ENCODE data around the gene CD34. TPM values are rescaled to one million over a fixed set of nuclear protein-coding genes. Genes with fewer than 3 reads are reported as not detected.

Gene CD34
- total RNA-seq, 2 donors from 2014 or later, result 0.20 TPM; not detected in 1

DNA sequence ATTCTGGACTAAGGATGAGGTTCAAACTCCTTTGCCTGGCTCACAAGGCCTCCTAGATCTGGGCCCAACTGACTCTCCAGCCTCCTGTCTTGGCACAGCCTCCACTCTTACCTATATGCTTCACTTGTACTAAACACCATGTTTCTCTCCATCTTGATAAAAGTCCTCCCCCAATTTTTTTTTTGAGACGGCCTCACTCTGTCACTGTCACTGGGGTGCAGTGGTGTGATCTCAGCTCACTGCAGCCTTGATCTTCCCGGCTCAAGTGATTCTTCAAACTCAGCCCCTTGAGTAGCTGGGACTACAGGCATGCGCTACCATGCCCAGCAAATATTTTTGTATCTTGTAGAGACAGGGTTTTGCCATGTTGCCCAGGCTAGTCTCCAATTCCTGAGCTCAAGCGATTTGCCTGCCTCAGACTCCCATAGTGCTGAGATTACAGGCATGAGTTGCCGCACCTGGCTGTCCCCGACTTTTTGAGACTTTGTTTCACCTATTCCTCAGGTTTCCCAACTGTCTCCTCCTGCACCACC lies 39.7 kb downstream of the CD34 start:
- DNase-seq (no peak), ATAC-seq (no peak)
- Mint-ChIP-seq H3K36me3 (ENCODE audit: low read depth) (peaks cover 5% of the 10 kb centered on the region), H3K4me1 (peaks cover 70% of the 10 kb centered on the region), H3K27ac (peak overlapping the region; percentile 93), H3K27me3 (no peaks in the 10 kb centered on the region), H3K4me3 (peak overlapping the region; percentile 63)
- H3K9me3 ChIP-seq (ENCODE audit: control insufficient read depth, low read length, poor library complexity, severe bottlenecking), result no peaks in the 10 kb centered on the region

DNA sequence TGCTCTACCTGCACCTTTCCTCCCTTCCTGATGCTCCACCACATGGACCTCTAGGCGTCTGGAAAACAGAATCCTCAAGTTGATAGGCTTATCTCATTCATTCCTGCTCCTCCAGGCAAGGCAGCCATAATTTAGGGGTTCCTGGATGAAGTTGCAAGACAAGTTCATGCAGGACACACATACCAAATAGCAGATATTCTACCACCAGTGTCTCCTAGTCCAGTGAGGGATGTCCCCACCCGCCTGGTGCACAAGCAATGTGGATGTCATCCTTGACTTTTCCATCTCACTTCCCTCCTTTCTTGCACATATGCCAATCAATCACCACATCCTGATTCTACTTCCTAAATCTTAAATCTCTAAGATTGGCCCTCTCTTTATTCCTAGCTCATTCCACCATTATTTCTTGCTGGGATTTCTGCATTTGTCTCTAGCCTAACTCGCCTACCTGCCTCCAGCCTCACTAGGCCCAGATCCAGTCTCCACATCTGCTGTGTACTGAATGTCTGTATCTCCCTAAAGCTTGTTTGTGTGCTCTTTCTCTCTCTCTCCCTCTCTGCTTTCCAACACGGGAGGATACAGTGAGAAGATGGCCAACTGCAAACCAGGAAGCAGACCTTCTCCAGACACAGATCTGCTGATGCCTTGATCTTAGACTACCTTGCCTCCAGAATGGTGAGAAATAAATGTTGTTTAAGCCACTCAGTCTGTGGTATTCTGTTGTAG lies 40.5 kb downstream of the CD34 start:
- Mint-ChIP-seq H3K4me1 (peaks cover 73% of the 10 kb centered on the region), H3K4me3 (peak overlapping the region; percentile 89), H3K27me3 (no peaks in the 10 kb centered on the region), H3K27ac (peak overlapping the region; percentile 93), H3K36me3 (ENCODE audit: low read depth) (peaks cover 8% of the 10 kb centered on the region)
- no peak for ATAC-seq
- no peak for DNase-seq
- H3K9me3 ChIP-seq (ENCODE audit: control insufficient read depth, low read length, poor library complexity, severe bottlenecking), result no peaks in the 10 kb centered on the region

DNA sequence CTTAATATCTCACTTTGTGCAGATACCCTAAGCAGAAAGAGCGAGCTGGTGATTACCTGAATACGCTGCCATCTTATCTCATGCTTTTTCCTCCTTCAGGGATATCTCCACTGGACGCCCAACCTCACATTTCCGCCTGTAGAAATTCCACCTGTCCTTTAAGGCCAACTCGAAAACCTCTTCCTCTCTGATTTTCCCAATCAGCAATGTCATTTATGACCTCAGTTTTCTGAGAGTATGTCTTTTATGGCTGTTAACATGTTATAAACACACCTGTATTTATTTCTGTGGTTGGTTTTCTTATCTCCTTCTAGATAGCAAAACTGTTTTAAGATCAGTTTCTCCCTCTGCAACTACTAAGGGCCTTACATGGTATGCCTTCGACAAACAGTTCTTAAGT lies 41.1 kb downstream of the CD34 start:
- no peak for DNase-seq
- peak overlapping the region; percentile 89 for H3K4me3 Mint-ChIP-seq

DNA sequence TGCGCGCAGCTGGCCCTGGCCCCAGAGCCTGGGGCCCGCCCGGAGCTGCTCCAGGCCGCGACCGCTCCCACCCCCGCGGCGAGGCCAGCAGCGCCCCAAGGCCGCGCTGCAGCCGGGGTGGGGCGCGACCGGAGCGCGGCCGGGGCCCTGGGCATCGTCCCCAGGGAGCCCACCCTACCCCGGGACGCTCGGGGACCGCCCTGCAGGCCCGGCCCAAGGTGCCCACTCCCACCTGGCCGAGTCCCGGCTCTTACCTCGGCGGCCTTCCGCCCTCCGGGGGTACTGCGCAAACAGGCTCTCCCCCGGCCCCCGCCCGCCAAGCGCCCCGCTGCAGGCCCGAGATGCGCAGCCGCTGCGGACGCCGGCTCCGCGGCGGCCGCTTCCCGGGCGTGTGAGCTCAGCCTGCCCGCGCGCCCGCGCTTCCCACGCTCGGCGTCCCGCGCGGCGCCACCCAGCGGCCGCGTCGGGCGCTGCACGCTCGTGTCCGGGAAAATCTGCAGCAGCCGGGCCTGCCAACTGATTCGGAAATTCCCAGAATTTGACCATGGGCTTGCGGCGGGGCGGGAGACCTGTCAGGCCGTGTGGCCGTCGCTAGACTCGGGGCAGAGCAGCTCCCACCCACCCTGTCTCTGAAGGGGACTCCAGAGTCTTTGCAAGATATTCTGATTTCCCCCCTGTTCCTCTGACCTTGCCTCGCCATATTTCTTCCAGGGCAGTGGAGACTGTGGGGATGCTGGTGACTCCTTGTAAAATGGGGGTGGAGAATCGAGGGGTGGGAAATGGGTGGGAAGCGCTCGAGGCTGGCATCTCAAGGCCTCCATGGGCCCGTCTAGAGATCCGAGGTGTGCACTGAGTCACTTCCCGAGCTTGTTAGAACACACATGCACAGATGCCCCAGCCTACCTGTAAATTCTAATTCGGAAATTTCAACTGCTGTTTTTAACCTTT lies 41.9 kb downstream of the CD34 start:
- H3K9me3 ChIP-seq (ENCODE audit: control insufficient read depth, low read length, poor library complexity, severe bottlenecking), result no peaks in the 10 kb centered on the region
- no peaks in the 10 kb centered on the region for H3K27me3 Mint-ChIP-seq
- peaks cover 75% of the 10 kb centered on the region for H3K4me1 Mint-ChIP-seq
- H3K27ac Mint-ChIP-seq, result peak overlapping the region; percentile 93
- H3K36me3 Mint-ChIP-seq (ENCODE audit: low read depth), result peaks cover 8% of the 10 kb centered on the region
- H3K4me3 Mint-ChIP-seq, result peak overlapping the region; percentile 94
- DNase-seq (peak; percentile 70 to 75 (median 71)), ATAC-seq (peak; percentile 69)

More for the DNA sequence above, 41.1 kb downstream of the CD34 start:
- Mint-ChIP-seq H3K36me3 (ENCODE audit: low read depth) (peaks cover 8% of the 10 kb centered on the region), H3K27me3 (no peaks in the 10 kb centered on the region), H3K27ac (peak overlapping the region; percentile 93), H3K4me1 (peaks cover 75% of the 10 kb centered on the region)
- no peak for ATAC-seq
- no peaks in the 10 kb centered on the region for H3K9me3 ChIP-seq (ENCODE audit: control insufficient read depth, low read length, poor library complexity, severe bottlenecking)

- H3K36me3 Mint-ChIP-seq (ENCODE audit: low read depth), result peaks cover 8% of the 10 kb centered on the region
- peak overlapping the region; percentile 94 for H3K4me3 Mint-ChIP-seq
Measured at GRCh38 chr1:207868251-207868773, 42.6 kb downstream of the CD34 start.

GRCh38 chr1:207867136-207868109 lies 43.5 kb downstream of the CD34 start:
- H3K4me3 Mint-ChIP-seq, result peak overlapping the region; percentile 94
- no peaks in the 10 kb centered on the region for H3K27me3 Mint-ChIP-seq
- no peak overlapping the region for H3K27ac Mint-ChIP-seq
- ATAC-seq, result peak; percentile 35
- H3K4me1 Mint-ChIP-seq, result peaks cover 73% of the 10 kb centered on the region
- H3K9me3 ChIP-seq (ENCODE audit: control insufficient read depth, low read length, poor library complexity, severe bottlenecking), result no peaks in the 10 kb centered on the region
- H3K36me3 Mint-ChIP-seq (ENCODE audit: low read depth), result peaks cover 13% of the 10 kb centered on the region
- peak in 1 of 3 donors; percentile 18 for DNase-seq

More at GRCh38 chr1:207868251-207868773, 42.6 kb downstream of the CD34 start:
- Mint-ChIP-seq H3K4me1 (peaks cover 73% of the 10 kb centered on the region), H3K27me3 (no peaks in the 10 kb centered on the region), H3K27ac (no peak overlapping the region)
- no peaks in the 10 kb centered on the region for H3K9me3 ChIP-seq (ENCODE audit: control insufficient read depth, low read length, poor library complexity, severe bottlenecking)
- DNase-seq, result peak in 1 of 3 donors; percentile 18
- no peak for ATAC-seq

GRCh38 chr1:207866471-207867135 lies 44.3 kb downstream of the CD34 start:
- H3K9me3 ChIP-seq (ENCODE audit: control insufficient read depth, low read length, poor library complexity, severe bottlenecking), result no peaks in the 10 kb centered on the region
- peak overlapping the region; percentile 94 for H3K4me3 Mint-ChIP-seq
- no peak overlapping the region for H3K27ac Mint-ChIP-seq
- peaks cover 77% of the 10 kb centered on the region for H3K4me1 Mint-ChIP-seq
- DNase-seq, result no peak
- peak; percentile 14 for ATAC-seq
- no peaks in the 10 kb centered on the region for H3K27me3 Mint-ChIP-seq
- H3K36me3 Mint-ChIP-seq (ENCODE audit: low read depth), result peaks cover 16% of the 10 kb centered on the region

- Mint-ChIP-seq H3K4me1 (peaks cover 59% of the 10 kb centered on the region), H3K27me3 (no peaks in the 10 kb centered on the region), H3K27ac (no peak overlapping the region), H3K36me3 (ENCODE audit: low read depth) (peaks cover 16% of the 10 kb centered on the region), H3K4me3 (peak overlapping the region; percentile 79)
- H3K9me3 ChIP-seq (ENCODE audit: control insufficient read depth, low read length, poor library complexity, severe bottlenecking), result no peaks in the 10 kb centered on the region
- DNase-seq, result peak in 1 of 3 donors; percentile 22
- ATAC-seq, result peak; percentile 68
Measured at GRCh38 chr1:207863893-207864535, 46.9 kb downstream of the CD34 start.

- H3K4me1 Mint-ChIP-seq, result peaks cover 55% of the 10 kb centered on the region
- DNase-seq (no peak), ATAC-seq (no peak)
- H3K27ac Mint-ChIP-seq, result no peak overlapping the region
- no peaks in the 10 kb centered on the region for H3K27me3 Mint-ChIP-seq
- no peaks in the 10 kb centered on the region for H3K9me3 ChIP-seq (ENCODE audit: control insufficient read depth, low read length, poor library complexity, severe bottlenecking)
- H3K4me3 Mint-ChIP-seq, result peak overlapping the region; percentile 73
- H3K36me3 Mint-ChIP-seq (ENCODE audit: low read depth), result peaks cover 16% of the 10 kb centered on the region
Measured at GRCh38 chr1:207862241-207862787, 48.6 kb downstream of the CD34 start.

DNA sequence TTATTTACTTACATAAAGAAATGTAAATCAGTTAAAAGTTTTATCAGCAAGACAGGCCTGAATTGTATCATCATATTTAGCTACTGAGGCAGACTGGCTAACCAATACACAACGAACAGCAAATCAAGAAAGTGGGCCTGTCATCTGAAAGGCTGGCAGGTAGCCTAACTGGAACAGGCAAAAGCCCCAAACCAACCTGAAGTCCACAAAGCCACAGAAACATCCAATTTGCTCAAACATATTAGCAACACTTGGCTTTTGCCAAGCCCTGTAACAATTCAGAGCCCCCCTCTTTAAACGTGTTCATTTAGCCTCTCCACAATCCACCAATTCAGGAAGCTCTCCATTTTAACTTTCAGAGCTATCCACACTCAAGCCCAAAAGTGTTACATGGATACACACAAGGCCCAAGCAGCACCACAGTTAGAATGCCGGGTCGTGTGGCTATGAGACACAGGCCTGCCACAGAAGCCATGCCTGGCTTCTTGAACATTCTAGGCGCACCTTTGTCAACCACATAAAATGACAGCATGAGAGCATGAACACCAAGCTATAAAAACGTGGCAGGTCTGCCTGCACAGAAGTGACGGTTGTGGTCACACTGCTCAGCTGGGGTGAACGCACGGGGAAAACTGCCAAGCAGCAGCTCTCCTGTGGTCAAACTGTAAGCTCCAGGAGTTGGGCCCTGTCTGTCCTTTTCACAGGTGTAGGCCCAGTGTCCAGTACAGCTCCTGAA lies 49.3 kb downstream of the CD34 start:
- Mint-ChIP-seq H3K4me3 (peak overlapping the region; percentile 68), H3K27me3 (no peaks in the 10 kb centered on the region), H3K36me3 (ENCODE audit: low read depth) (peaks cover 18% of the 10 kb centered on the region), H3K4me1 (peaks cover 54% of the 10 kb centered on the region), H3K27ac (no peak overlapping the region)
- DNase-seq (no peak), ATAC-seq (peak; percentile 76)
- H3K9me3 ChIP-seq (ENCODE audit: control insufficient read depth, low read length, poor library complexity, severe bottlenecking), result no peaks in the 10 kb centered on the region

GRCh38 chr1:207860531-207860930 lies 50.4 kb downstream of the CD34 start:
- Mint-ChIP-seq H3K36me3 (ENCODE audit: low read depth) (peaks cover 19% of the 10 kb centered on the region), H3K27ac (no peak overlapping the region), H3K27me3 (no peaks in the 10 kb centered on the region), H3K4me1 (peaks cover 53% of the 10 kb centered on the region), H3K4me3 (no peak overlapping the region)
- H3K9me3 ChIP-seq (ENCODE audit: control insufficient read depth, low read length, poor library complexity, severe bottlenecking), result no peaks in the 10 kb centered on the region
- DNase-seq (no peak), ATAC-seq (no peak)

Data from T-helper 17 cell (primary cell).